GM12801 (cell line): Measurements from ENCODE around the gene TUBGCP2.

Experiments used
- CTCF ChIP-seq: IDR thresholded peaks from one replicate; pipeline ENCODE4 v1.5.1; 2011; ENCODE audit warnings: control low read depth; ENCODE audit not compliant: insufficient read length; ENCODE audit errors: extremely low read depth

The TUBGCP2 gene

GRCh38 chr10:133254421-133255120 is 54.1 kb downstream of the TUBGCP2 start:
- no peak for TF ChIP-seq CTCF

- no peak for TF ChIP-seq CTCF
Observed at GRCh38 chr10:133253361-133253955, 55.2 kb downstream of the TUBGCP2 start.

GRCh38 chr10:133252223-133252552 is 56.5 kb downstream of the TUBGCP2 start:
- no peak for TF ChIP-seq CTCF

GRCh38 chr10:133251388-133252222 is 57.1 kb downstream of the TUBGCP2 start:
- TF ChIP-seq CTCF, result no peak

GRCh38 chr10:133249975-133250754 is 58.5 kb downstream of the TUBGCP2 start:
- no peak for TF ChIP-seq CTCF

- TF ChIP-seq CTCF, result no peak
Observed at GRCh38 chr10:133249094-133249780, 59.4 kb downstream of the TUBGCP2 start.
